ENCODE results near the gene AGO4.
"Not testable (repeated sequence)": the region's sequence is repeated elsewhere in the genome, so short reads cannot be mapped to it uniquely, and the experiment has no call there.

The AGO4 gene

GRCh38 chr1:35869245-35869950, 61.6 kb downstream of the AGO4 start:
- DNase-seq, result not testable (repeated sequence)

GRCh38 chr1:35870651-35871309, 63.0 kb downstream of the AGO4 start:
- no peak for DNase-seq

GRCh38 chr1:35873243-35873750, 65.5 kb downstream of the AGO4 start:
- DNase-seq, result no peak

- not testable (repeated sequence) for DNase-seq
These were observed 66.3 kb downstream of the AGO4 start for GRCh38 chr1:35874115-35874514.

GRCh38 chr1:35876988-35877387, 69.2 kb downstream of the AGO4 start:
- no peak for DNase-seq

- DNase-seq, result no peak
These were observed 74.0 kb downstream of the AGO4 start for GRCh38 chr1:35881850-35882273.

- no peak for DNase-seq
These were observed 74.7 kb downstream of the AGO4 start for GRCh38 chr1:35882586-35882944.

GRCh38 chr1:35882945-35883634, 75.3 kb downstream of the AGO4 start, which contains the start of gene AGO1:
Gene AGO1, plus strand, starts transcription at chr1:35883209. Its CDS starts 213 bp downstream, at chr1:35883422.
- peak; percentile 93 for DNase-seq

GRCh38 chr1:35883635-35884101, 75.9 kb downstream of the AGO4 start:
- peak; percentile 58 for DNase-seq

GRCh38 chr1:35884934-35885333, 77.1 kb downstream of the AGO4 start:
- DNase-seq, result no peak

- no peak for DNase-seq
These were observed 78.2 kb downstream of the AGO4 start for GRCh38 chr1:35885961-35886558.

GRCh38 chr1:35886577-35887431, 79.0 kb downstream of the AGO4 start:
- no peak for DNase-seq

- DNase-seq, result no peak
These were observed 79.7 kb downstream of the AGO4 start for GRCh38 chr1:35887508-35887907.

- no peak for DNase-seq
These were observed 80.4 kb downstream of the AGO4 start for GRCh38 chr1:35888255-35888654.

GRCh38 chr1:35888981-35889380, 81.2 kb downstream of the AGO4 start:
- DNase-seq, result not testable (repeated sequence)

GRCh38 chr1:35893051-35893879, 85.4 kb downstream of the AGO4 start:
- DNase-seq, result no peak

GRCh38 chr1:35894183-35894582, 86.4 kb downstream of the AGO4 start:
- DNase-seq, result no peak

- no peak for DNase-seq
These were observed 86.8 kb downstream of the AGO4 start for GRCh38 chr1:35894656-35895055.

GRCh38 chr1:35899941-35900340, 92.1 kb downstream of the AGO4 start:
- DNase-seq, result no peak

- no peak for DNase-seq
These were observed 93.4 kb downstream of the AGO4 start for GRCh38 chr1:35901235-35901634.

- DNase-seq, result no peak
These were observed 94.9 kb downstream of the AGO4 start for GRCh38 chr1:35902671-35903070.
